Measurements from ENCODE around the gene TMEM200A. TPM values are rescaled to one million over a fixed set of nuclear protein-coding genes. Genes with fewer than 3 reads are reported as not detected.
A peak's percentile ranks its signal among the peaks of the same experiment; 100 is the strongest.

TMEM200A gene
- total and polyA plus RNA-seq, 10 of the 15 experiments (the other 5 are each of a cell fraction or from before 2014, with no cell fraction given), result 5.5 to 12.4 (median 9.6) TPM

DNA sequence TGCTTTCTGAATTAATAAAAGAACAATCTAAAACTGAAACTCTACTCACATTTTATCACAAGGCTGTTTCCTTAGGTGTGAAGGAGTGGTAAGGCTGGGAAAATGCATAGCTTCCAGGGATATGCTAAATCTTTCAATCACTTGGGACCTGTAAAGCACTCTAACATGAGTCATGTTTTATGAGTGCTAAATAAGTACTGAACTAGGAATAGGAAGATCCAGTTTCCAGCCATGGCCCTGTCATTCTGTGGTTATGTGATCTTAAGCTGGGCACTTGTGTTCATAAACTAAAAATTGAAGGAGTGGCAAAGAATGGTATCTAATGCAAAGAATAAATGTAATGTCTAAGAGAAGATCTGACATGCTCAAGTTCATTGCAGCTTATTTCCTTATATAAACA is 6.1 kb upstream of the TMEM200A start:
- no peaks in the 10 kb centered on the region for H3K27me3 ChIP-seq (replicated peaks in 1 of 2; ENCODE audit: control insufficient read depth in 2 of 2, insufficient read depth in 2 of 2, low read length in 1 of 2)
- RAD21 ChIA-PET (ENCODE audit: unreplicated experiment), result interaction anchor here (1.0 kb wide), 1 partner anchor 338 kb away, joined by 5 read pairs; no protein-coding TSS in a partner anchor
- no peak overlapping the region for H3K9ac ChIP-seq (ENCODE audit: control insufficient read depth, insufficient read depth, low read length)
- H3K79me2 ChIP-seq (ENCODE audit: control insufficient read depth, insufficient read depth, low read length), result no peaks in the 10 kb centered on the region
- no peak overlapping the region for H2AFZ ChIP-seq (ENCODE audit: control insufficient read depth, low read depth, low read length)
- no peaks in the 10 kb centered on the region for H3K4me1 ChIP-seq (ENCODE audit: control insufficient read depth, insufficient read depth, low read length)
- no peak overlapping the region for H3K27ac ChIP-seq (ENCODE audit: control insufficient read depth, insufficient read depth)
- no peaks in the 10 kb centered on the region for H3K9me3 ChIP-seq (replicated peaks; ENCODE audit: control insufficient read depth, insufficient read depth, low read length)
- no peak overlapping the region for H3K4me3 ChIP-seq
- H4K20me1 ChIP-seq (ENCODE audit: control insufficient read depth, insufficient read depth), result no peaks in the 10 kb centered on the region
- SMC1A ChIA-PET (ENCODE audit: uncharacterized antibody, unreplicated experiment), result no interaction called here
- POLR2A ChIA-PET, result no interaction called here
- TF ChIP-seq ESRRA (IDR thresholded peaks at IDR 0.05; ENCODE audit: low read length), result no peak
- no peaks in the 10 kb centered on the region for H3K36me3 ChIP-seq (ENCODE audit: control insufficient read depth in 2 of 2, insufficient read depth in 2 of 2, low read length in 1 of 2)
- CTCF ChIA-PET, result interaction anchor here (0.9 to 1.2 kb wide), 2 partner anchors 20 to 483 kb away, joined by 3 read pairs; no protein-coding TSS in a partner anchor
- ATAC-seq (no peak), DNase-seq (ENCODE audit: low read depth, low spot score) (no peak), FAIRE-seq (no peak)
- intact Hi-C loops (cut with micrococcal nuclease; ENCODE audit: unreplicated experiment) (no loop called here), in situ Hi-C loops (cut with MboI) (no loop called here)
- BruUV-seq (replicated peaks), result no TSS peak
- H3K4me2 ChIP-seq (ENCODE audit: control insufficient read depth, insufficient read depth), result no peak overlapping the region

DNA sequence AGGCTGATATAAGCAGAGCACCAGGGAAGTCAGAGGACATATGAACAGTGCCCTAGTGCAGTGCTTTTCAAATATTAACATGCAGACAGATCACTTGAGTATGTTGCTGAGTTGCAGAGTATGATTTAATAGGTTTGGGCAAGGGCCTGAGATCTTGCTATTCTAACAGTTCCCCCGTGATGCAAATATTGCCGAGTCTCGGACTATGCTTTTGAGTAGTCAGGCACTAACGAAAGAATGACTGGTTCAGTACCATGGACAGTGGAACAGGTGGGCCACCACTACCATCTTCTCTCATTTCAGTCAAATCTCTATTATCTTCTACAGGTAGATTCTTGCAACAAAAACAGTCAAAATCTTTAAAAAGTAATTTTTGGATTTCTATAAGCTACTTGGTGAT is 3.7 kb upstream of the TMEM200A start:
- Histone ChIP-seq H3K36me3 (ENCODE audit: control insufficient read depth in 2 of 2, insufficient read depth in 2 of 2, low read length in 1 of 2) (no peaks in the 10 kb centered on the region), H3K9ac (ENCODE audit: control insufficient read depth, insufficient read depth, low read length) (no peak overlapping the region), H3K79me2 (ENCODE audit: control insufficient read depth, insufficient read depth, low read length) (no peaks in the 10 kb centered on the region), H3K4me2 (ENCODE audit: control insufficient read depth, insufficient read depth) (no peak overlapping the region), H3K27me3 (replicated peaks in 1 of 2; ENCODE audit: control insufficient read depth in 2 of 2, insufficient read depth in 2 of 2, low read length in 1 of 2) (peaks cover 0 to 6% of the 10 kb centered on the region in 2 experiments; a peak in 1 of 4 replicates), H3K4me3 (no peak overlapping the region), H2AFZ (ENCODE audit: control insufficient read depth, low read depth, low read length) (no peak overlapping the region), H3K9me3 (replicated peaks; ENCODE audit: control insufficient read depth, insufficient read depth, low read length) (no peaks in the 10 kb centered on the region), H3K4me1 (ENCODE audit: control insufficient read depth, insufficient read depth, low read length) (no peaks in the 10 kb centered on the region), H3K27ac (ENCODE audit: control insufficient read depth, insufficient read depth) (no peak overlapping the region), H4K20me1 (ENCODE audit: control insufficient read depth, insufficient read depth) (no peaks in the 10 kb centered on the region)
- RAD21 ChIA-PET (ENCODE audit: unreplicated experiment), result no interaction called here
- in situ Hi-C loops (cut with MboI) (no loop called here), intact Hi-C loops (cut with micrococcal nuclease; ENCODE audit: unreplicated experiment) (no loop called here)
- WGBS (ENCODE audit: insufficient coverage, insufficient replicate concordance, low lambda C conversion rate, missing lambda C conversion rate), result 65% methylated on average over 4 of the region's 4 CpGs
- FAIRE-seq (no peak), ATAC-seq (no peak), DNase-seq (ENCODE audit: low read depth, low spot score) (no peak)
- SMC1A ChIA-PET (ENCODE audit: uncharacterized antibody, unreplicated experiment), result interaction anchor here (1.4 kb wide), 1 partner anchor 9 kb away, joined by 5 read pairs; no protein-coding TSS in a partner anchor
- no peak for TF ChIP-seq YBX1 (IDR thresholded peaks at IDR 0.05)
- TF ChIP-seq, protein P1, sequence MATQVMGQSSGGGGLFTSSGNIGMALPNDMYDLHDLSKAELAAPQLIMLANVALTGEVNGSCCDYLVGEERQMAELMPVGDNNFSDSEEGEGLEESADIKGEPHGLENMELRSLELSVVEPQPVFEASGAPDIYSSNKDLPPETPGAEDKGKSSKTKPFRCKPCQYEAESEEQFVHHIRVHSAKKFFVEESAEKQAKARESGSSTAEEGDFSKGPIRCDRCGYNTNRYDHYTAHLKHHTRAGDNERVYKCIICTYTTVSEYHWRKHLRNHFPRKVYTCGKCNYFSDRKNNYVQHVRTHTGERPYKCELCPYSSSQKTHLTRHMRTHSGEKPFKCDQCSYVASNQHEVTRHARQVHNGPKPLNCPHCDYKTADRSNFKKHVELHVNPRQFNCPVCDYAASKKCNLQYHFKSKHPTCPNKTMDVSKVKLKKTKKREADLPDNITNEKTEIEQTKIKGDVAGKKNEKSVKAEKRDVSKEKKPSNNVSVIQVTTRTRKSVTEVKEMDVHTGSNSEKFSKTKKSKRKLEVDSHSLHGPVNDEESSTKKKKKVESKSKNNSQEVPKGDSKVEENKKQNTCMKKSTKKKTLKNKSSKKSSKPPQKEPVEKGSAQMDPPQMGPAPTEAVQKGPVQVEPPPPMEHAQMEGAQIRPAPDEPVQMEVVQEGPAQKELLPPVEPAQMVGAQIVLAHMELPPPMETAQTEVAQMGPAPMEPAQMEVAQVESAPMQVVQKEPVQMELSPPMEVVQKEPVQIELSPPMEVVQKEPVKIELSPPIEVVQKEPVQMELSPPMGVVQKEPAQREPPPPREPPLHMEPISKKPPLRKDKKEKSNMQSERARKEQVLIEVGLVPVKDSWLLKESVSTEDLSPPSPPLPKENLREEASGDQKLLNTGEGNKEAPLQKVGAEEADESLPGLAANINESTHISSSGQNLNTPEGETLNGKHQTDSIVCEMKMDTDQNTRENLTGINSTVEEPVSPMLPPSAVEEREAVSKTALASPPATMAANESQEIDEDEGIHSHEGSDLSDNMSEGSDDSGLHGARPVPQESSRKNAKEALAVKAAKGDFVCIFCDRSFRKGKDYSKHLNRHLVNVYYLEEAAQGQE (IDR thresholded peaks at IDR 0.05; ENCODE audit: low read depth, low read length), result peak; percentile 91
- POLR2A ChIA-PET, result no interaction called here
- no TSS peak for BruUV-seq (replicated peaks)
- CTCF ChIA-PET, result interaction anchor here (1.0 kb wide), 1 partner anchor 336 kb away, joined by 3 read pairs; no protein-coding TSS in a partner anchor
